K562 (cell line): ENCODE data around the gene RNF19B. TPM values are rescaled to one million over a fixed set of nuclear protein-coding genes. Genes with fewer than 3 reads are reported as not detected.

Experiments used
- ATAC-seq: fragments of 200-7000 bp; cut with Tn5 transposase; 3 replicates; pipeline ENCODE4 v1.9.1; 2020; ENCODE audit warnings: moderate library complexity
- BruUV-seq: library from RNA; stranded (reverse); fragments of 400-500 nt; replicated peaks from 2 replicates; lab custom pipeline; 2021; lab: Mats Ljungman, UMichigan
- CTCF ChIA-PET: fragments of 300-600 bp; formaldehyde crosslinking; extraction: SDS; loops from one replicate; lab custom pipeline; 2021; ENCODE audit warnings: low intra/inter-chr PET ratio; lab: Yijun Ruan, JAX
- POLR2A ChIA-PET: fragments of 300-600, 350-650 bp; sonication (Branson Sonifier 250); formaldehyde crosslinking; extraction: SDS; loops from one replicate; lab custom pipeline; 2021; ENCODE audit warnings: antibody characterized with exemption, inconsistent platforms; lab: Yijun Ruan, JAX
- DNase-seq, 4 experiments: peaks; one replicate each; pipeline versions ENCODE4 v3.0.0 to v3.0.0-alpha.2; 2011 to 2018; ENCODE audit warnings: low spot score in 3 of 4, mixed read lengths in 3 of 4; ENCODE audit errors: extremely low read depth in 1 of 4
- FAIRE-seq: peaks from 2 replicates; lab custom pipeline; 2011; peaks lifted over from hg19 to GRCh38; lab: Jason Lieb, UNC
- H2AFZ ChIP-seq: 2 replicates; pipeline ENCODE4 v1.6.0; 2011; ENCODE audit warnings: low read depth, low read length, control low read depth, inconsistent platforms
- H3K27ac ChIP-seq: fragments of 200-600 bp; 3 replicates; pipeline ENCODE4 v1.8.0; 2011; ENCODE audit warnings: low read depth, mild to moderate bottlenecking, control low read depth, inconsistent platforms, low read length, moderate library complexity, mixed read lengths; ENCODE audit errors: extremely low read depth
- H3K27me3 ChIP-seq, 2 experiments: fragments of 300-600 bp in 1 of 2; 2 replicates in 1 of 2; 3 replicates in 1 of 2; pipeline versions ENCODE4 v1.6.0 to v1.8.0; 2011; ENCODE audit warnings: inconsistent platforms in 2 of 2, low read length in 2 of 2, mild to moderate bottlenecking in 1 of 2, mixed read lengths in 1 of 2, moderate library complexity in 1 of 2; ENCODE audit not compliant: control insufficient read depth in 2 of 2, insufficient read depth in 2 of 2
- H3K36me3 ChIP-seq: fragments of 300-600 bp; 3 replicates; pipeline ENCODE4 v1.8.0; 2011; ENCODE audit warnings: mild to moderate bottlenecking, low read length, inconsistent platforms; ENCODE audit not compliant: control insufficient read depth, insufficient read depth
- H3K4me1 ChIP-seq, 2 experiments: fragments of 200-600 bp in 1 of 2; replicated peaks in 1 of 2; 2 replicates in 1 of 2; 3 replicates in 1 of 2; pipeline versions ENCODE4 v1.5.1 to v1.8.0; 2011; ENCODE audit warnings: inconsistent platforms in 2 of 2, low read length in 2 of 2, mild to moderate bottlenecking in 1 of 2, mixed read lengths in 1 of 2, moderate library complexity in 1 of 2; ENCODE audit not compliant: control insufficient read depth in 2 of 2, insufficient read depth in 2 of 2
- H3K4me2 ChIP-seq: 2 replicates; pipeline ENCODE4 v1.6.1; 2011; ENCODE audit warnings: low read length, control low read depth, inconsistent platforms, mixed read lengths; ENCODE audit not compliant: insufficient read depth
- H3K4me3 ChIP-seq: fragments of 200-600 bp; sonication (generic), shearing (Covaris generic); 2 replicates; pipeline ENCODE4 v1.5.1; 2016; ENCODE audit warnings: control low read depth, inconsistent platforms
- H3K79me2 ChIP-seq: fragments of 200-600 bp; 3 replicates; pipeline ENCODE4 v1.8.0; 2011; ENCODE audit warnings: low read length, inconsistent platforms; ENCODE audit not compliant: control insufficient read depth, insufficient read depth
- H3K9ac ChIP-seq, 2 experiments: 2 replicates each; pipeline versions ENCODE4 v1.6.0 to v1.6.1; 2011; ENCODE audit warnings: low read depth in 2 of 2, low read length in 2 of 2, control low read depth in 1 of 2, inconsistent platforms in 1 of 2, mild to moderate bottlenecking in 1 of 2, mixed read lengths in 1 of 2; ENCODE audit not compliant: insufficient read depth in 1 of 2
- H3K9me1 ChIP-seq: one replicate; pipeline ENCODE4 v1.6.0; 2011; ENCODE audit warnings: inconsistent platforms, mild to moderate bottlenecking, low read length, moderate library complexity; ENCODE audit not compliant: control insufficient read depth, insufficient read depth
- H3K9me3 ChIP-seq: replicated peaks from 2 replicates; pipeline ENCODE4 v1.5.1; 2011; ENCODE audit warnings: low read depth, low read length, inconsistent platforms; ENCODE audit not compliant: control insufficient read depth, insufficient read depth
- H4K20me1 ChIP-seq: replicated peaks from 2 replicates; pipeline ENCODE4 v1.6.1; 2011; ENCODE audit warnings: low read length, inconsistent platforms, mixed read lengths; ENCODE audit not compliant: control insufficient read depth, insufficient read depth
- NR4A1 ChIP-seq, 2 experiments: fragments of 250-450 bp in 1 of 2; fragments of 450-650 bp in 1 of 2; sonication (Bioruptor Pico) in 1 of 2; IDR thresholded peaks; 2 replicates each; pipeline versions ENCODE4 v1.4.0 to v1.6.1; 2016 to 2020; ENCODE audit warnings: mild to moderate bottlenecking in 2 of 2, missing compliant biosample characterization in 1 of 2, missing genetic modification characterization in 1 of 2, moderate library complexity in 1 of 2
- WGBS: fragments of 100-300 bp; shearing (Covaris generic); methylation state at CpG from one replicate; pipeline ENCODE4 v1.1.6; 2016; ENCODE audit warnings: low coverage, mixed read lengths; ENCODE audit not compliant: insufficient coverage; ENCODE audit errors: missing lambda C conversion rate; 5-methylcytosine and 5-hydroxymethylcytosine counted together
- in situ Hi-C: fragments of 300-500 bp; cut with MboI; formaldehyde crosslinking; loops from 4 replicates; pipeline ENCODE4 v1.15.0; 2018; ENCODE audit warnings: inconsistent platforms, mixed read lengths
- intact Hi-C: fragments of 100-400 bp; cut with micrococcal nuclease; formaldehyde crosslinking; loops from 2 replicates; pipeline ENCODE4 v1.14.2; 2022
- polyA plus RNA-seq, 8 experiments: library from polyadenylated mRNA; depleted of rRNA in 4 of 8; stranded (reverse) in 5 of 8; unstranded in 3 of 8; fragments of >200 nt; fragmentation: Nextera tagmentation in 2 of 8; fragmentation: Illumina TruSeq in 1 of 8; extraction: Ambion mirVana in 2 of 8; extraction: Trizol in 1 of 8; gene quantifications; 2 replicates each; pipeline versions ENCODE4 v1.2.1 to v1.2.3, GENCODE V29; 2011 to 2014; ENCODE audit warnings: inconsistent platforms in 1 of 8, missing spikeins in 1 of 8
- total RNA-seq, 7 experiments: library from RNA; depleted of rRNA in 6 of 7; stranded (reverse); fragments of >200 nt in 6 of 7; fragmentation: Illumina TruSeq in 2 of 7; extraction: Trizol in 2 of 7; gene quantifications; 2 replicates each; pipeline versions ENCODE4 v1.2.1 to v1.2.3, GENCODE V29; 2011 to 2021; ENCODE audit warnings: low replicate concordance in 1 of 7
- TF ChIP-seq, protein P1 (sequence below), 2 experiments: IDR thresholded peaks in 1 of 2; conservative IDR thresholded peaks in 1 of 2; 2 replicates each; pipeline ENCODE4 v1.6.1; 2016; ENCODE audit warnings: low read depth in 2 of 2, mild to moderate bottlenecking in 1 of 2, missing compliant biosample characterization in 1 of 2, missing genetic modification characterization in 1 of 2, moderate library complexity in 1 of 2

The RNF19B gene
- total and polyA plus RNA-seq, 9 of the 15 experiments (the other 6 are each of a cell fraction or from before 2014, with no cell fraction given), result 2.6 to 14.9 (median 10.1) TPM

- Histone ChIP-seq H3K4me2 (no peak overlapping the region), H3K79me2 (no peaks in the 10 kb centered on the region), H3K27me3 (no peaks in the 10 kb centered on the region), H2AFZ (no peak overlapping the region), H4K20me1 (no peaks in the 10 kb centered on the region), H3K9me1 (no peaks in the 10 kb centered on the region), H3K9ac (no peak overlapping the region), H3K4me1 (peaks cover 0 to 3% of the 10 kb centered on the region in 2 experiments; a peak in 2 of 5 replicates), H3K4me3 (no peak overlapping the region), H3K27ac (no peak overlapping the region), H3K9me3 (no peaks in the 10 kb centered on the region), H3K36me3 (peaks cover 34% of the 10 kb centered on the region)
- ChIA-PET POLR2A (interaction anchor here (0.5 to 1.5 kb wide), 6 partner anchors 9 to 28 kb away, joined by 3 to 7 read pairs (median 4); no protein-coding TSS in a partner anchor), CTCF (no interaction called here)
- no peak for DNase-seq
- BruUV-seq, result no TSS peak
- TF ChIP-seq, protein P1, sequence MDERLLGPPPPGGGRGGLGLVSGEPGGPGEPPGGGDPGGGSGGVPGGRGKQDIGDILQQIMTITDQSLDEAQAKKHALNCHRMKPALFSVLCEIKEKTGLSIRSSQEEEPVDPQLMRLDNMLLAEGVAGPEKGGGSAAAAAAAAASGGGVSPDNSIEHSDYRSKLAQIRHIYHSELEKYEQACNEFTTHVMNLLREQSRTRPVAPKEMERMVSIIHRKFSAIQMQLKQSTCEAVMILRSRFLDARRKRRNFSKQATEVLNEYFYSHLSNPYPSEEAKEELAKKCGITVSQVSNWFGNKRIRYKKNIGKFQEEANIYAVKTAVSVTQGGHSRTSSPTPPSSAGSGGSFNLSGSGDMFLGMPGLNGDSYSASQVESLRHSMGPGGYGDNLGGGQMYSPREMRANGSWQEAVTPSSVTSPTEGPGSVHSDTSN (CRISPR knock-in tag; IDR thresholded peaks at IDR 0.05; ENCODE audit: low read depth), result no peak
- TF ChIP-seq, protein P1 (tag; conservative IDR thresholded peaks at IDR 0.05; ENCODE audit: low read depth), result peak; percentile 22; the same call in 1 of the 2 replicates
- no peak for TF ChIP-seq NR4A1 (CRISPR knock-in tag; IDR thresholded peaks at IDR 0.05)
- TF ChIP-seq NR4A1 (tag; IDR thresholded peaks at IDR 0.05), result no peak
- FAIRE-seq, result no peak
- in situ Hi-C loops, result no loop called here
- intact Hi-C loops, result no loop called here
- WGBS, result 43% methylated on average over 1 of the region's 1 CpG
- ATAC-seq, result no peak
These were observed 15.7 kb downstream of the RNF19B start for GRCh38 chr1:32948905-32949304.
